Activated CD8-positive, alpha-beta memory T cell treated with anti-CD3 and anti-CD28 coated beads, Interleukin-2, amount 50 U/mL, for 24 hours (primary cell): ENCODE data around the gene CFL2.
"Not testable (repeated sequence)": the region's sequence is repeated elsewhere in the genome, so short reads cannot be mapped to it uniquely, and the experiment has no call there.

ENCODE experiments used
- DNase-seq: peaks from one replicate; pipeline ENCODE4 v3.0.0-alpha.2; 2020; ENCODE audit errors: extremely low read depth

The CFL2 gene

GRCh38 chr14:34714320-34715126, at the start of gene CFL2:
CFL2 (minus strand) TSS chr14:34714593; CDS start chr14:34714540, 53 bp downstream.
- peak; percentile 34 for DNase-seq

- DNase-seq, result no peak
Measured at GRCh38 chr14:34755215-34755614, 40.8 kb upstream of the CFL2 start.

- no peak for DNase-seq
Measured at GRCh38 chr14:34754687-34755086, 40.3 kb upstream of the CFL2 start.

GRCh38 chr14:34750670-34751069, 36.3 kb upstream of the CFL2 start:
- no peak for DNase-seq

GRCh38 chr14:34750233-34750632, 35.8 kb upstream of the CFL2 start:
- DNase-seq, result no peak

- DNase-seq, result no peak
Measured at GRCh38 chr14:34749408-34749807, 35.0 kb upstream of the CFL2 start.

GRCh38 chr14:34742270-34743115, 28.1 kb upstream of the CFL2 start:
- DNase-seq, result no peak

- DNase-seq, result no peak
Measured at GRCh38 chr14:34741840-34742239, 27.4 kb upstream of the CFL2 start.

GRCh38 chr14:34740139-34740538, 25.7 kb upstream of the CFL2 start:
- not testable (repeated sequence) for DNase-seq

- DNase-seq, result not testable (repeated sequence)
Measured at GRCh38 chr14:34737079-34737478, 22.7 kb upstream of the CFL2 start.

GRCh38 chr14:34733245-34733644, 18.9 kb upstream of the CFL2 start:
- DNase-seq, result no peak

- no peak for DNase-seq
Measured at GRCh38 chr14:34732802-34733201, 18.4 kb upstream of the CFL2 start.

GRCh38 chr14:34723867-34724266, 9.5 kb upstream of the CFL2 start:
- DNase-seq, result no peak

- no peak for DNase-seq
Measured at GRCh38 chr14:34722723-34723545, 8.5 kb upstream of the CFL2 start.

GRCh38 chr14:34721129-34721528, 6.7 kb upstream of the CFL2 start:
- DNase-seq, result no peak

GRCh38 chr14:34718750-34719304, 4.4 kb upstream of the CFL2 start:
- DNase-seq, result no peak

- DNase-seq, result no peak
Measured at GRCh38 chr14:34715127-34715863, 902 bp upstream of the CFL2 start.

- DNase-seq, result no peak
Measured at GRCh38 chr14:34713681-34714319, 593 bp downstream of the CFL2 start.

GRCh38 chr14:34713122-34713680, 1.2 kb downstream of the CFL2 start:
- DNase-seq, result no peak
